Measurements from ENCODE around the gene DTNB. TPM values are rescaled to one million over a fixed set of nuclear protein-coding genes. Genes with fewer than 3 reads are reported as not detected.
"Not testable (repeated sequence)": the region's sequence is repeated elsewhere in the genome, so short reads cannot be mapped to it uniquely, and the experiment has no call there.

Gene DTNB
- total and polyA plus RNA-seq, 2 donors (not counting 1 experiment from before 2014, with no cell fraction given), result 5.1 to 5.4 TPM

- no peak for DNase-seq (ENCODE audit: low read depth in 2 of 2)
- TF ChIP-seq CTCF (conservative IDR thresholded peaks at IDR 0.05 in 1 of 2, IDR thresholded peaks at IDR 0.05 in 1 of 2; ENCODE audit: low read depth in 1 of 2, low read length in 2 of 2) (no peak), EZH2 (IDR thresholded peaks at IDR 0.05; ENCODE audit: low read length, missing control alignments) (no peak)
- no peaks in the 10 kb centered on the region for H3K9me3 ChIP-seq (ENCODE audit: control insufficient read depth, insufficient read depth, low read depth, low read length)
- H3K4me3 ChIP-seq (replicated peaks in 1 of 4; ENCODE audit: control extremely low read depth in 1 of 4, insufficient read depth in 1 of 4, low read depth in 3 of 4, low read length in 4 of 4), result no peak overlapping the region
- H3K79me2 ChIP-seq (ENCODE audit: control insufficient read depth, insufficient read depth, low read length), result no peaks in the 10 kb centered on the region
- no peak overlapping the region for H2AFZ ChIP-seq (ENCODE audit: low read length)
- peaks cover 3% of the 10 kb centered on the region for H3K4me1 ChIP-seq (ENCODE audit: control insufficient read depth, extremely low read depth, insufficient read depth, low read length)
- H4K20me1 ChIP-seq (ENCODE audit: control insufficient read depth, extremely low read depth, insufficient read depth, low read length), result no peaks in the 10 kb centered on the region
- H3K36me3 ChIP-seq (ENCODE audit: control insufficient read depth, insufficient read depth, low read length), result no peaks in the 10 kb centered on the region
- no peak overlapping the region for H3K27ac ChIP-seq (ENCODE audit: insufficient read depth, low read length)
- H3K9ac ChIP-seq (ENCODE audit: insufficient read depth, low read length), result no peak overlapping the region
- H3K27me3 ChIP-seq (ENCODE audit: control insufficient read depth, insufficient read depth, low read length), result no peaks in the 10 kb centered on the region
- H3K4me2 ChIP-seq (ENCODE audit: extremely low read depth, insufficient read depth, low read length), result no peak overlapping the region
These were observed 1.8 kb downstream of the DTNB start for GRCh38 chr2:25671622-25672021.

- no peak overlapping the region for H3K9ac ChIP-seq (ENCODE audit: insufficient read depth, low read length)
- TF ChIP-seq EZH2 (IDR thresholded peaks at IDR 0.05; ENCODE audit: low read length, missing control alignments), result no peak
- TF ChIP-seq CTCF (conservative IDR thresholded peaks at IDR 0.05 in 1 of 2, IDR thresholded peaks at IDR 0.05 in 1 of 2; ENCODE audit: low read depth in 1 of 2, low read length in 2 of 2), result no peak
- no peaks in the 10 kb centered on the region for H3K9me3 ChIP-seq (ENCODE audit: control insufficient read depth, insufficient read depth, low read depth, low read length)
- peaks cover 3% of the 10 kb centered on the region for H3K4me1 ChIP-seq (ENCODE audit: control insufficient read depth, extremely low read depth, insufficient read depth, low read length)
- no peaks in the 10 kb centered on the region for H3K27me3 ChIP-seq (ENCODE audit: control insufficient read depth, insufficient read depth, low read length)
- no peak overlapping the region for H3K4me2 ChIP-seq (ENCODE audit: extremely low read depth, insufficient read depth, low read length)
- H3K4me3 ChIP-seq (replicated peaks in 1 of 4; ENCODE audit: control extremely low read depth in 1 of 4, insufficient read depth in 1 of 4, low read depth in 3 of 4, low read length in 4 of 4), result no peak overlapping the region
- no peaks in the 10 kb centered on the region for H4K20me1 ChIP-seq (ENCODE audit: control insufficient read depth, extremely low read depth, insufficient read depth, low read length)
- no peak overlapping the region for H3K27ac ChIP-seq (ENCODE audit: insufficient read depth, low read length)
- no peaks in the 10 kb centered on the region for H3K79me2 ChIP-seq (ENCODE audit: control insufficient read depth, insufficient read depth, low read length)
- H3K36me3 ChIP-seq (ENCODE audit: control insufficient read depth, insufficient read depth, low read length), result no peaks in the 10 kb centered on the region
- no peak for DNase-seq (ENCODE audit: low read depth in 2 of 2)
- no peak overlapping the region for H2AFZ ChIP-seq (ENCODE audit: low read length)
These were observed 3.9 kb downstream of the DTNB start for GRCh38 chr2:25669520-25669919.

- H3K27me3 ChIP-seq (ENCODE audit: control insufficient read depth, insufficient read depth, low read length), result no peaks in the 10 kb centered on the region
- H4K20me1 ChIP-seq (ENCODE audit: control insufficient read depth, extremely low read depth, insufficient read depth, low read length), result no peaks in the 10 kb centered on the region
- no peak overlapping the region for H3K4me3 ChIP-seq (replicated peaks in 1 of 4; ENCODE audit: control extremely low read depth in 1 of 4, insufficient read depth in 1 of 4, low read depth in 3 of 4, low read length in 4 of 4)
- H3K4me1 ChIP-seq (ENCODE audit: control insufficient read depth, extremely low read depth, insufficient read depth, low read length), result no peaks in the 10 kb centered on the region
- no peaks in the 10 kb centered on the region for H3K79me2 ChIP-seq (ENCODE audit: control insufficient read depth, insufficient read depth, low read length)
- no peak overlapping the region for H3K27ac ChIP-seq (ENCODE audit: insufficient read depth, low read length)
- no peak overlapping the region for H3K9ac ChIP-seq (ENCODE audit: insufficient read depth, low read length)
- no peak overlapping the region for H3K4me2 ChIP-seq (ENCODE audit: extremely low read depth, insufficient read depth, low read length)
- no peak overlapping the region for H2AFZ ChIP-seq (ENCODE audit: low read length)
- DNase-seq (ENCODE audit: low read depth in 2 of 2), result no peak
- H3K36me3 ChIP-seq (ENCODE audit: control insufficient read depth, insufficient read depth, low read length), result no peaks in the 10 kb centered on the region
- no peak for TF ChIP-seq CTCF (conservative IDR thresholded peaks at IDR 0.05 in 1 of 2, IDR thresholded peaks at IDR 0.05 in 1 of 2; ENCODE audit: low read depth in 1 of 2, low read length in 2 of 2)
- TF ChIP-seq EZH2 (IDR thresholded peaks at IDR 0.05; ENCODE audit: low read length, missing control alignments), result no peak
- H3K9me3 ChIP-seq (ENCODE audit: control insufficient read depth, insufficient read depth, low read depth, low read length), result no peaks in the 10 kb centered on the region
These were observed 7.2 kb downstream of the DTNB start for GRCh38 chr2:25666218-25666617.

GRCh38 chr2:25665429-25665828 lies 7.9 kb downstream of the DTNB start:
- DNase-seq (ENCODE audit: low read depth in 2 of 2); H2AFZ ChIP-seq (ENCODE audit: low read length); H3K4me1 ChIP-seq (ENCODE audit: control insufficient read depth, extremely low read depth, insufficient read depth, low read length); H3K4me3 ChIP-seq (replicated peaks in 1 of 4; ENCODE audit: control extremely low read depth in 1 of 4, insufficient read depth in 1 of 4, low read depth in 3 of 4, low read length in 4 of 4); H3K27me3 ChIP-seq (ENCODE audit: control insufficient read depth, insufficient read depth, low read length); H3K9me3 ChIP-seq (ENCODE audit: control insufficient read depth, insufficient read depth, low read depth, low read length); H3K27ac ChIP-seq (ENCODE audit: insufficient read depth, low read length); H3K9ac ChIP-seq (ENCODE audit: insufficient read depth, low read length); H4K20me1 ChIP-seq (ENCODE audit: control insufficient read depth, extremely low read depth, insufficient read depth, low read length); H3K79me2 ChIP-seq (ENCODE audit: control insufficient read depth, insufficient read depth, low read length); H3K36me3 ChIP-seq (ENCODE audit: control insufficient read depth, insufficient read depth, low read length); H3K4me2 ChIP-seq (ENCODE audit: extremely low read depth, insufficient read depth, low read length): not testable (repeated sequence)

All from fibroblast of lung (primary cell).